ENCODE results near the gene SLC20A1.

The SLC20A1 gene

DNA sequence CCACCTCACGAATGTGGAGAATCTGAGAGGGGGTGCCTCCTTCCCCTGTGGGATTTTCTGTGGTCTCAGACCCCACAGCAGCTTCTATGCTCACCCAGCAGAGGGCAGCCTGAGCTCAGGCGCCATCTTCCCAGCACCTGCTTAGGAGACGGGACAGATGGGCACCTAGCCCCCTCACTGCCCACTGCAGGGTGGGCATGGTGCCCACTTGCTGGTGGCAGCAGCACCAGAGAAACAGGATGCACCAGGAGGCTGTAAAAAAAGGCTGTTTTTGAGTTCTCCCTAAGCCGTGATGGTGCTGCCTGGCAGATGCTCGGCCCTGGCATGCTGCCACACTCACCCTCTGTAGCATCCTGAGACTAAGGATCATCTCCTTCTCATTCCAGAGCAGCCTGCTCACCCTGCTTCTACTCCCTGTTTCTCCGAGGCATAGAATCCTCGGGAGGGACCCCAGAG is 19.1 kb upstream of the SLC20A1 start:
- DNase-seq (ENCODE audit: low read depth) = peak; percentile 33

DNA sequence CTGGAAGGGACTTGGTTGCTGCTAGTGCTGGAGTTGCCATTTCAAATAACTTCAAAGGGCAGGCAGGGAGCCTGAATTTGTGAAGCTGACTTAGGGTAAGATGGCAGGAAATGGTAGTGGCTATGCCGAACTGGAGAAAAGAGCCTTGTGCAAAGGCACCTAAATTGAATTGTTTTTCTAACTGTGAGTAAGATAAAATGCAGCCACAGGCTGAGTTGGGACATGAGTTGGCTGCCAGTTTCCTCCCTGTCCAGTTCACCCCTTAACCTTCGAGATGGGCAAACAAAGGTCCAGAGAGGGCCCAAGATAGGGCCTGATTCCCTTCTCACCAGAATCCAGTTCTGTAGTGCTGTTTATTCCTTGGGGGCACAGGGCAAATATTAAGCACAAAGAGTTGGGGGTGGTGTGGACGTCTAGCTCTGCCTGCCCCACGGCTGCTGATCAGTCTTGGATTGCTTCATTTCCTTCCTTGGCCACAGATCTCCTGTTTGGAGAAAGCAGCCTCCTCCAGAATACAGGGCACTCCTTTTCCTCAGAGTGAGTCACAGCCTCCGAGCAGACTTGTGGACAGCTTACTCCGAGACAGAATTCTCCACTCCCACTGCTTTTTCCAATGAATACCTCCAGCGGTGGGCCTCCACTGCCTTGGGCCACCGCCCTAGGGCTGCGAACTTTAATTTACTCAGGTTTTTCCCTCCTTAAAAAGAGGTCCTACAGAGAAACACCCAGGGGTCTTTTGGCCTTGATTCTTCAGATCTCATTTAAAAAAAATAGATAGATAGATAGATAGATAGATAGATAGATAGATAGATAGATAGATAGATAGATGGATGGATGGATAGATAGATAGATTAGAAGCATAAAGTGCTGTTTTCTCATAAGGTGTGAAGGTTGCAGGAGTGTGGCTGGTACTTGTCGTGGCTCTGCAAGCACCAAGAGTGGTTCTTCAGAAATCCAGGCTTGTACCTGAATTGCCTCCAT is 18.4 kb upstream of the SLC20A1 start:
- no peak for DNase-seq (ENCODE audit: low read depth)

GRCh38 chr2:112629224-112629623 is 16.5 kb upstream of the SLC20A1 start:
- DNase-seq (ENCODE audit: low read depth) = no peak

DNA sequence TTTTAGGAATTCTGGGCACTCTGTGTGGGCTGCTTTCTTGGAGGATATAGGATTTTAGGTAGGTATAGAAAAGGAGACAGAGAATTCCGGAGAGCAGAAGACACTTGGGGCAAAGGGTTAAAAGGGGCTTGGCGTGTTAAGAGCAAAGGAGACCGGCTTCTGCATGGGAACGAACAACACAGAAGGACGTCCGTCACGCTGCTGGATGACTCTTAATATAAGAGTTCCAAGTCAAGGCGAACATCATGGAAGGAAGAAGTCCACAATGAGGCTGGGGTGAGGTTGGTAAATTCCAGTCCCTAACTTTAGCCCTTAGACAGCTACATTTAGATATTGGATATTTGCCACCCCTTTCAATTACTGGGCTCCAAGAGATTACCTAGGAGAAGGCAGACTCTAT is 15.9 kb upstream of the SLC20A1 start:
- DNase-seq (ENCODE audit: low read depth) = no peak

- no peak for DNase-seq (ENCODE audit: low read depth)
Measured at GRCh38 chr2:112630268-112630667, 15.5 kb upstream of the SLC20A1 start.

GRCh38 chr2:112633708-112634107 is 12.0 kb upstream of the SLC20A1 start:
- DNase-seq (ENCODE audit: low read depth) = no peak

DNA sequence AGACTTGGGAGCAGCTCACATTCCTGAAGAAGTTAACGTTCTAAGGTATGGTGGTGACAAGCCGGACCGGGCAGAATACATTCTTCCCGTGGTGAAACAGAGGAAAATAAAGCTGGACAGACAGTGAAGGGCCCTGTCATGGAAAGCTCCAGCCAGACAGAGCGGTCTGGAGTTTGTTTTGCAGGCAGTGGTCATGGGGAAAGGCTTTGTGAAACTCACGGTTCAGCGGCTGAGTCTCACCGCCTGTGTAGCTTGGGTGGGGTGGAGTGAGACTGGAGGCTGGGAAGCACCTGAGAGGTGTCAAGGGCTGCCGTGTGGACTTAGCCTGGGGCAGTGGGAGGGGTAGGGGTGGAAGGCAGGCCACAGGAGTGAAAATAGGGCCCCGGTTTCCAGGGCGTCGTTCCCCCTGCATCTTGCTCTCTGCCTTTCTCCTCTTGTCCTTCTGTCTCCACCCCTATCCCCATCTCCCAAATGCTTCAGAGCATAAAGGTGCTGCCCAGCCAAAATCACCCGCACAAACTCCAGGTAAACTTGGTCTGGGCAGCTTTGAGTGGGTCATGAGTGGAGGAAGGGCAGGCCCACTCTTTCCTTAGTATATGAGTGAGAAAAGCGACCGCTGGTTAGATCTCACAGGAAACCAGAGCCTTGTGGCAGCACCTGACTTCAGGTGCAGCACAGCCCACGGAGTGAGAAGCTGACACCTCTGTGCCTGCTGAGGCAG is 11.4 kb upstream of the SLC20A1 start:
- DNase-seq (ENCODE audit: low read depth) = no peak

DNA sequence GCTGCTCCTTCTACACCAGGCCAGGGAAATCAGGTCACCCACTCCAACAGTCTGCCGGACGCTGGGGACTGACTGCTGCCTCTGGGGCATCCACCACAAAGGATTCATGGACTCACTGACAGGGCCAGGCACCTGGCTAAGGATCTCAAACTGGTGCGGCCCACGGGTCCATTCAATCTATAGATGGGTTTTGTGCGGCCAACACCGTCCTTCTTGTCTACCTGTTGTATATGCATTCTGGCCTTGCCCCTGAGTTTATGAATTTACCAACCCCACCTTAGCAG is 10.9 kb upstream of the SLC20A1 start:
- no peak for DNase-seq (ENCODE audit: low read depth)

DNA sequence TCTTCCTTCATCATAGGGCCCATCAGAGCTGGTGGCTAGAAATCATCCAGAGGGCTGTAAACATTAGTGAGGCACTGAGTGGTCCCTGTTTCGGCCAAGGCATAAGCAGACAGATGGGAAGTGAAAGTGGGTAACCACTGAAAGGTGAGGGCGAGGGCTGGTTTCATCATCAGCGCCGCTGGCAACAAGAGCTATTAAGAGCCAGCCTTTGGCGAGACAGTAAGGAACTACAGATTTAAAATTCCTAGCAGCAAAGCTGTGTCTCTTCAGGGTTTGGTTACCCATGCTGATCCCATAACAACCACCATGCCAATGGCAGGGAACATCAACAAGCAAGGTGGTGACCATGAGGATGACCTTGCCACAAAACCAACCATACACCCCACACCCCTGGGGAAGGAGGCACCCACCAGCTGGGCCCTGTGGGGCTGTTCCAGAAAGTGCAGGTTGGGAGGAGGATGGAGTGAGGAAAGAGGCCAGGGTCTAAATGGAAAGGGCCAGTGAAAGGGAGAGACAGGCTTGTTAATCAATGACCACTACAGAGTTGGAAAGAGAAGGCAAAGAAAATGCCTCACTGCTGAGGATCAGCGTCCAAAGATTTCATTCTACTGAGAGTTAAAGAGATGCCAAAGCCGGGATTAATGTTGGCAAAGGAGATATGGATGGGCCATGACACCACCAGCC is 9.0 kb upstream of the SLC20A1 start:
- DNase-seq (ENCODE audit: low read depth) = no peak

DNA sequence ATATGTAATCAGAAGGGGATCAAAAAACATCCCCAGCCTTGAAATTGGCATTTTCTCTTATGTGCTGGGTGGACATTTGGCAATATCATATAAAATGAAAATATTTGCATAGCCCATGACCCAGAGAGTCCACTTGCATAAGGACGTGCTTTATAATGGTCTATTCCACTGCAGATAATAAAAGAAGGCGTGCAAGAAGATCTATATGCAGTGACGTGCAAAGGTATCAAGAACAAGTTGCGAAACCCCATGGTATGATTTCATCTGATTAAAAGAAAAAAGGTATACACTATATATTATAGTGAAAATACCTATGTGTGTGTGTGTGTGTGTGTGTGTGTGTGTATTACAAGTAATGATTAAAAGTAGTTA is 8.5 kb upstream of the SLC20A1 start:
- no peak for DNase-seq (ENCODE audit: low read depth)

DNA sequence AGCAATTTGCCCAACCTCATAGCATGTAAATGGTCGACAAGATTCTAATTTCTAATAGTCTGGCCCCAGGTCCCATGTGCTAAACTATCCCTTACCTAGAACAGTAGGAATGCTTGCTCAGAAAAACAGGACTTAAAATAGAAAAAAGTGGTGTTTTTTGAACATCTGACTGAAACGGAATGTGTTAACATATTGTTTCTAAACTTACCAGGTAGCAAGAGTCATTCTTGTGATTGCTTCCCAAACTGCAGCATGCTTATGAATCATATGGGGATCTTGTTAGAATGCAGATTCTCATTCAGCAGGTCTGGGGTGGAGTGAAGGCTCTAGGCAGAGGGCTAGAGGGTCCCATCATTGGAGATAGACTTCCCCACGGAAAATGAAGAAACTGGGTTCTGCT is 5.8 kb upstream of the SLC20A1 start:
- DNase-seq (ENCODE audit: low read depth) = no peak

GRCh38 chr2:112640467-112640799 is 5.3 kb upstream of the SLC20A1 start:
- no peak for DNase-seq (ENCODE audit: low read depth)

GRCh38 chr2:112640800-112641675 is 4.7 kb upstream of the SLC20A1 start:
- DNase-seq (ENCODE audit: low read depth) = no peak

DNA sequence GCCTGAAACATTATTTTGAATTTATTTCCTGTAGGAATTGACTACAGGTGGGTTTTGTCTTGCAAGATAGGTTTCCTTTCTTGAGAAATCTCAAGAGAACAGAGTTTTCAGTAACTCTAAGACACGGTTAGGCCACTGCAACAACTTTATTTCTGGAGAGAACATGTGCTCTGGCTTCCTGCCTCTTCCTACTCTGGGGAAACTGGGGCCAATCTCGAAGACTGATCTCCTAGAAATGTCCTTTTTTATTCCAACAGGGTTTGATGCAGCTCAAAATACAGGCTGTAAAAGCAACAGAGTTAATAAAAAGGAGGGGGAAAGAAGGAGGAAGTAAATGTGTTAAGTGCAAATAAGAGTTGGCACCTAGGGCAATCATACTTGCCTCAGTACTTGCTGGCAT is 4.0 kb upstream of the SLC20A1 start:
- no peak for DNase-seq (ENCODE audit: low read depth)

- no peak for DNase-seq (ENCODE audit: low read depth)
Measured at GRCh38 chr2:112642561-112642960, 3.2 kb upstream of the SLC20A1 start.

DNA sequence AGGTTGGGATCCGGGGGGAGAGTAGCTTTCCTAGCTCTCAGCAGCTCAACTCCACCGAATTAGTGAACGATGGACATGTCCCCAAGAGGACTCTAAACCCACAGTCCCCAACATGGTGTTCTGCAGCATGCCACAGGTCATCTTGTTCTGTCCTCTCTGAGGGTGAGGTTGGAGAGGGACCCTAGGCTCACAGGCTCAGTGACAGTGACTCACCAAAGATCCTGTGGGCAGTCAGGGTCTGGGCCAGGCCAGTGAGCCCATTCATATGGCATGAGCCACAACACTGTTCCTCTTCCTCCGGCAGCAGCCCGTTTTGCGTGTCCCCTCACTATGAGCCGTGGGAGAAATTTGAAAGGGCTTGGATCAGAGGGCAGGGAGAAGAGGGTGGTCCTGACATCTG is 2.8 kb upstream of the SLC20A1 start:
- no peak for DNase-seq (ENCODE audit: low read depth)

GRCh38 chr2:112643488-112643887 is 2.3 kb upstream of the SLC20A1 start:
- no peak for DNase-seq (ENCODE audit: low read depth)

- DNase-seq (ENCODE audit: low read depth) = no peak
Measured at GRCh38 chr2:112644155-112644932, 1.4 kb upstream of the SLC20A1 start.

GRCh38 chr2:112644933-112645309 is 818 bp upstream of the SLC20A1 start:
- no peak for DNase-seq (ENCODE audit: low read depth)

- DNase-seq (ENCODE audit: low read depth) = peak; percentile 37
Measured at GRCh38 chr2:112646102-112646719, 472 bp downstream of the SLC20A1 start.
